ENCODE data around the gene TMEM167B.

DNA sequence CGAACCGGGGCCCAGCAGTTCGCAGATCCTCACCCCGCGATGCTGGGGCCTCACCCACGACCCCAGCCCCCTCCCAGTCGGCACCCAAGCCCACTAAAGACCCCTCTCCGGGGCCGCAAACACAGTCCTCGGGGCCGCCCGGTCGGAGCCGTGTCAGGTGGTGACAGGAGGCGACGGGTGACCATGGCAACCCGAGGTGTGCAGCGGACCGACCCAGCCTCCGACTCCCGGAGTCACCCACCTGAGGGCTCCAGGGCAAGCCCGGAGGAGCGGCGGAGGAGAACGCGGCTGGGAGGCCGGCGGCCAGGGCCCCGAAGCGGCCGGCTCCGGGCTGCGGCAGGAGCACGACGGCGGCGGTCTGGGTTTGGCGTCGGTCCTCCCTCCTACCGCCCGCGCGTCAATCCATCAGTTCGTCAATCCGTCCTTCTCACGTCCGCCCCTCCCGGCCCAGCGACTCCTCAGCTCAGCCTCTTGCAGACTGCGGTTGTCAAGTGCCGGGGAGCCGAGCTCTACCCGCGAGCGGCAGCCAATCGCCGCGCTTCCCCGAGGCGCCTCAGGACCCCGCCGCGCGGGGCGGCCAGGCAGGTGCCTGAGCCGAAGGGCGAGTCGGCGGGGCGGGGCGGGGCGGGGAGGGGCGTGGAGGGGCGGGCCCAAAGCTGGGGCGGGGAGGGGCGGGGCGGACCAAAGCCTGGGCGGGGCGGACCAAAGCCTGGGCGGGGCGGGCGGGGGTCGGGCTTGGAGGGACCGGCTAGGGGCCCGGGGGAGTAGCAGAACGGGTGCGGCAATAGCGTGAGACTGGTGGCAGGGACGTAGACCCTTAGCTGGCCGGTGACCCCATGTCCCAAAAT lies 48.7 kb upstream of the TMEM167B start, which contains the start of gene WDR47:
- TF ChIP-seq POLR2A (IDR thresholded peaks at IDR 0.05; ENCODE audit: low read depth, low read length) (peak; percentile 99), POLR2AphosphoS5 (IDR thresholded peaks at IDR 0.05; ENCODE audit: low read depth, low read length) (peak; percentile 93)
